TTC549 (cell line): ENCODE data around the gene HMGXB3.
"Not testable (repeated sequence)": the region's sequence is repeated elsewhere in the genome, so short reads cannot be mapped to it uniquely, and the experiment has no call there.

Experiments used
- FAIRE-seq: peaks from 2 replicates; lab custom pipeline; 2012; peaks lifted over from hg19 to GRCh38; lab: Jason Lieb, UNC

HMGXB3 gene

GRCh38 chr5:150068961-150069645 is 68.6 kb downstream of the HMGXB3 start:
- no peak for FAIRE-seq

- no peak for FAIRE-seq
Observed at GRCh38 chr5:150069672-150070627, 69.4 kb downstream of the HMGXB3 start.

- no peak for FAIRE-seq
Observed at GRCh38 chr5:150070821-150071220, 70.3 kb downstream of the HMGXB3 start.

- no peak for FAIRE-seq
Observed at GRCh38 chr5:150073086-150073625, 72.6 kb downstream of the HMGXB3 start.

GRCh38 chr5:150073677-150074076 is 73.1 kb downstream of the HMGXB3 start:
- FAIRE-seq: no peak

- no peak for FAIRE-seq
Observed at GRCh38 chr5:150075233-150075632, 74.7 kb downstream of the HMGXB3 start.

GRCh38 chr5:150075806-150076205 is 75.3 kb downstream of the HMGXB3 start:
- no peak for FAIRE-seq

- FAIRE-seq: no peak
Observed at GRCh38 chr5:150077060-150077459, 76.5 kb downstream of the HMGXB3 start.

- no peak for FAIRE-seq
Observed at GRCh38 chr5:150077996-150078801, 77.7 kb downstream of the HMGXB3 start.

GRCh38 chr5:150078802-150079689 is 78.5 kb downstream of the HMGXB3 start:
- FAIRE-seq: no peak

- FAIRE-seq: no peak
Observed at GRCh38 chr5:150079909-150080461, 79.4 kb downstream of the HMGXB3 start.

- FAIRE-seq: no peak
Observed at GRCh38 chr5:150080696-150081435, 80.3 kb downstream of the HMGXB3 start.

- FAIRE-seq: no peak
Observed at GRCh38 chr5:150081541-150082283, 81.2 kb downstream of the HMGXB3 start.

GRCh38 chr5:150082374-150082773 is 81.8 kb downstream of the HMGXB3 start:
- no peak for FAIRE-seq

- no peak for FAIRE-seq
Observed at GRCh38 chr5:150082889-150083288, 82.3 kb downstream of the HMGXB3 start.

GRCh38 chr5:150084754-150085153 is 84.2 kb downstream of the HMGXB3 start:
- not testable (repeated sequence) for FAIRE-seq

- FAIRE-seq: no peak
Observed at GRCh38 chr5:150085191-150085912, 84.8 kb downstream of the HMGXB3 start.

- no peak for FAIRE-seq
Observed at GRCh38 chr5:150085950-150086715, 85.6 kb downstream of the HMGXB3 start, which contains the start of gene CSF1R. Gene CSF1R (minus strand): TSS chr5:150086554. CDS start chr5:150086427, 127 bp downstream.
